ENCODE data around the gene APOBR.
"Not testable (repeated sequence)": the region's sequence is repeated elsewhere in the genome, so short reads cannot be mapped to it uniquely, and the experiment has no call there.

Gene APOBR

DNA sequence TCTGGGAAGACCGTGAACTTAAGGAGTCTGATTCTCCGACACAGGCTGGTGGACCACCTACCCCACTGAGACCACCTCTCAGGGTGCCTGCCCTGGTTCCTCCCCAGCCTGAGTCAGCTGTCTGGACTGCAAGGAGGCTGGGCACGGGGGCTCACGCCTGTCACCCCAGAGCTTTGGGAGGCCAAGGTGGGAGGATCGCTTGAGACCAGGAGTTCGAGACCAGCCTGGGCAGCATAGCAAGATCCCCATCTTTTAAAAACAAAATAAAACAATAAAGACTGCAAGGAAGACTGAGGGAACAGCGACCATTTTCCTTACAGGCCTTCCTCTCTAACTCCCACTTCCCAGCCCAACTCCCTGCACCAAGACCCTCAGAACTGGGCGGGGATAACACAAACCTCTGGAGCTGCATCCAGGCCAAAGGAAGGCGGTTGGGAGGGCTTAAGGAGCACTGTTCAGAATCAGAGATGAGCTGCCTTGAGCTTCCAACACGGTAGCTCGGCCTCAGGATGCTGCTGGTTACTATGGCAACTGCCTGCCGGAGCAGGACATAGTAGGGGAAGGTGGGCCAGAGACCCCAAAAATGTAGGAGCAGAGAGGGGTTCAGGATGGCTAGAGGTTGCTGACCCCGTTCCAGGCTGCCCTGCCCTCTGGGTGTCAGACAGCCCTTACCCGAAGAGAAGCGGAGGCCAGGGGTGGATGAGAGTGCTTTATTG, 4.4 kb downstream of the APOBR start:
- no peak for DNase-seq

- DNase-seq: no peak
Measured at GRCh38 chr16:28499854-28500253, 5.4 kb downstream of the APOBR start.

DNA sequence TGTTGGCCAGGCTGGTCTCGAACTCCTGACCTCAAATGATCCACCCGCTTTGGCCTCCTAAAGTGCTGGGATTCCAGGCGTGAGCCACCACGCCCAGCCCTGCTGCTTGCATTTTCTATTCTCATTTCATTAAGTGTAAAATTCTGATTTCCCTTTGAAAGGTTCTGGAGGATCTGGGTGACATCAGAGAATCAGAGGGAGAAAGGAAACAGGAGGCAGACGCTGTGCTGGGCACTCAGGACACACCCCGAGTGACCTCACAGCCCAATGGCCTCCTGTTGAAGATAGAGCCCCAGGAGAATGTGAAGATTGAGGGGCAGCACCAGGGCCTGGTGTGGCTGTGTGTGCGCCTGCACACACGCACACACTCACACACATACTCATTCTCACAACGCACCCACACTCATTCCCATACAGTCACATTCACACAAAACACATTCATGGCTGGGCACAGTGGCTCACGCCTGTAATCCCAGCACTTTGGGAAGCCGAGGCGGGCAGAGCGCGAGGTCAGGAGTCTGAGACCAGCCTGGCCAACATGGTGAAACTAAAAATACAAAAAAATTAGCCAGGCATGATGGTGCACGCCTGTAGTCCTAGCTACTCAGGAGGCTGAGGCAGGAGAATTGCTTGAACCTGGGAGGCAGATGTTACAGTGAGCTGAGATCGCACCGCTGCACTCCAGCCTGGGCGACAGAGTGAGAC, 6.2 kb downstream of the APOBR start:
- DNase-seq: not testable (repeated sequence)

DNA sequence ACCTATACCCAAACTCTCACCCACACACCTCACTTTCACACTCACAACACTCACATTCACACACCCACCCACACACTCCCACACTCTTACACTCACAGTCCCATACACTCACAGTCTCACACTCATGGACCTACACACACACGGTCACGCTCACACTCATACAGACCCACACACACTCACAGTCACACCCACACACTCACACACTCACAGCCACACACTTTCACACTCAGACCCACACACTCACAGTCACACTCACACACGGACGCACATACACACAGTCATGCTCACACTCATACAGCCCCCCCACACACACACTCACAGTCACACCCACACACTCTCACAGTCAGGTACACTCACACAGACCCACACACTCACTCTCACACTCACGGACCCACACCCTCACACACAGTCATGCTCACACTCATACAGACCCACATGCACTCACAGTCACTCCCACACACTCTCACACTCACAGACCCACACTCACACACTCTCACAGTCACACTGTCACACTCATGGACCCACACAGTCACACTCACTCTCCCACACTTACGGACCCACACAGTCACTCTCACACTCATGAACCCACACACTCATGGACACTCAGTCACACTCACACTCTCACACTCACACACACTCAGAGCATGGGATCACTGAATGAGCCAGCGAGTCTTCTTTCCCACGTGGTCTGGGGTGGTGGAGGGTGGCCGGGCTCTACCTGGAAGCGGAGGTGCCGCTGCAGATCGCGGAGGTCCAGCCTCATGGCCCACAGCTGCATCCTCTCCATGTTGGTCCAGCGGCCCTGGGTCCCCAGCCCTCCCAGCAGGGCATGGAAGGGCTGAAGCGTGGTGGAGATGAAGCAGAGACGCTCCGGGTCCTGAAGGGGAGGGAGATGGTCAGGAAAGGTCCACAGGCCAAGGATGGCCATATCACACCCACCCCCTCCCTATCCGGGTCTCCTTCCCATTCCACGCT, 7.1 kb downstream of the APOBR start:
- no peak for DNase-seq

- no peak for DNase-seq
Measured at GRCh38 chr16:28502290-28502689, 7.8 kb downstream of the APOBR start.

GRCh38 chr16:28503470-28504259, 9.2 kb downstream of the APOBR start:
- no peak for DNase-seq

DNA sequence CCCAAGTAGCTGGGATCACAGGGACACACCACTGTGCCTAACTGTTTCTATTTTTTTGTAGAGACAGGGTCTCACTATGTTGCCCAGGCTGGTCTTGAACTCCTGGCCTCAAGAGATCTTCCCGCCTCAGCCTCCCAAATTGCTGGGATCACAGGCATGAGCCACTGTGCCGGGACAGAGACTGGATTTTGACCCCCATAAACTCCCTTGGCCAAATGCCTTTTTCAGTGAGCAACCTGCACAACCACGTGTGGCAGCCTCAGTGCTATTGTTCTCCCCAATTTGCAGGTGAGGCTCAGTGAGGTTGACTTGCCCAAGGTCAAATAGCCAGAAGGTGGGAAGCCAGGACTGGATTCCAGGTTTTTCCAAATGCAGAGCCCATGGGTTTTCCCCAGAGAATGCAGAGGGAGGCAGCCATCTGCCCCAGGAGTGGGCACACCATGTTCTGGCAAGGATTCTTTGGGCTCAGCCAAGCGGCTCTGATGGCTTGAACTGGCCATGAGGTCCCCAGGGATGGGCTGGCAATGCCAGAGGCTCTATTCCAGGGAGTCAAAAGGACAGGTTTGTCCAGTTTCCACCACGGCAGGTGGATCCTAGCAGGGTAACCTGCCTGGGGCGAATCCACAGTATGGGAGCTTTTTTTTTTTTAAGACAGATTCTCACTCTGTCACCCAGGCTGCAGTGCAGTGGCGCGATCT, 10.4 kb downstream of the APOBR start:
- no peak for DNase-seq

- DNase-seq: no peak
Measured at GRCh38 chr16:28505489-28506137, 11.2 kb downstream of the APOBR start.

GRCh38 chr16:28511031-28511430, 16.6 kb downstream of the APOBR start:
- no peak for DNase-seq

DNA sequence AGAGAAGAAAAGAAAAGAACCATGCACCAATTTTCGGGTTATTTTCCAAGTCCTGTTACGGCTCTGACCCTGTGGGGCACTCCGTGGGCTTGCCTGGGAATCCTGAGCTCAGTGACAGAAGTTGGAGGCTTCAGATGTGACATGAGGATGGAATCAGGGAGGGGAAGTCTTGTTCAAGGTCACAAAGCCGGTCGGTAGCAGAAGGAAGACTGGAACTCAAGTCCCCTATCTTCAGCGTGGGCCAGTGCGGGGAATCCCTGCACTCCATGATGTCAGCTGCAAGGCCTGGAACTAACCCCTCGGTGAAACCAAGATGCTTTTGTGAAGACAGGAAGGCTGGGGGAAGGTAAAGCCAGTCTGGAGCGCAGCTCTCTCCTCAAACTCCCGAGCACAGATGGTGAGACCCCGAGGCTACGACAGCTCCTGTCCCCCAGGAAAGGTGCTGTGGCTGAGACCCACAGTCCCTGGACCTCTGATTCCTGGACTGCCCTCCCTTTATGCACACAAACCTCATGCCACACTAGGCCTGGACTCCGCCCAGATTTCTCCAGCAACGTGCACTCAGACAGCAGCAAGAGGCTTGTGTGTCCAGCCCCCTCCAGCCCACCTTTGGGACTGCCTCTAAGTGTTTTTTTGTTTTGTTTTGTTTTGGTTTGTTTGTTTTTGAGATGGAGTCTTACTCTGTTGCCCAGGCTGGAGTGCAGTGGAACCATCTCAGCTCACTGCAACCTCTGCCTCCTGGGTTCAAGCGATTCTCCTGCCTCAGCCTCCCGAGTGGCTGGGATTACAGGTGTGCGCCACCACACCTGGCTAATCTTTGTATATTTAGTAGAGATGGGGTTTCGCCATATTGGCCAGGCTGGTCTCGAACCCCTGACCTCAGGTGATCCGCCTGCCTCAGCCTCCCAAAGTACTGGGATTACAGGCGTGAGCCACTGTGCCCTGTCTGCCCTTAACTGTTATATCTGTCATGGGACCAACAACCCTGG, 17.7 kb downstream of the APOBR start:
- no peak for DNase-seq

DNA sequence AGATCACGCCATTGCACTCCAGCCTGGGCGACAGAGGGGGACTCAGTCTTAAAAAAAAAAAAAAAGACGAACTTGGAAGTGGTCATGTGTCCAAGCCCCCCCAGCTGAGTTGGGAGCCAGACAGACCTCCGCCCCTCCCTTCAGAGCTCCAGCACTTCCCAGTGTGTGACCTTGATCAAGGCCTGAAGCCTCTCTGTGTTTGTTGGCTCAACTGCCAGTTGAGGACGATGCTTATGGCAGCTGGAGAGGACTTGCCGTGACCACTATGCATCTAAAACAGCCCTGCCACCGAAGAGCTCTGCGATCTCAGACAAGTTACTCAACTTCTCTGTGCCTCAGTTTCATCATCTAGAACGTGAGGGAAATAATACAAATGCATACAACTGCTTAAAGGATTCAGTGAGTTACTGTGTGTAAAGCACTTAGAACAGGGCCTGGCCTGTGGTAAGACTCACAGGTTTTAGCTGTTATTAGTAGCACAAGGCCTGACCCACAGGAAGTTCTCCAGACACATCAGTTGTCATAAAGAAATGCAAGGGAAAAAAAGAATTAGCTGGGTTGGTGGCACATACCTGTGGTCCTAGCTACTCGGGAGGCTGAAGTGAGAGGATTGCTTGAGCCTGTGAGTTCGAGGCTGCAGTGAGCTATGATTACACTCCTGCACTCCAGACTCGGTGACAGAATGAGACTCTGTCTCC, 19.2 kb downstream of the APOBR start:
- no peak for DNase-seq

- DNase-seq: no peak
Measured at GRCh38 chr16:28514246-28514645, 19.8 kb downstream of the APOBR start.

GRCh38 chr16:28520672-28521071, 26.2 kb downstream of the APOBR start:
- DNase-seq: no peak

DNA sequence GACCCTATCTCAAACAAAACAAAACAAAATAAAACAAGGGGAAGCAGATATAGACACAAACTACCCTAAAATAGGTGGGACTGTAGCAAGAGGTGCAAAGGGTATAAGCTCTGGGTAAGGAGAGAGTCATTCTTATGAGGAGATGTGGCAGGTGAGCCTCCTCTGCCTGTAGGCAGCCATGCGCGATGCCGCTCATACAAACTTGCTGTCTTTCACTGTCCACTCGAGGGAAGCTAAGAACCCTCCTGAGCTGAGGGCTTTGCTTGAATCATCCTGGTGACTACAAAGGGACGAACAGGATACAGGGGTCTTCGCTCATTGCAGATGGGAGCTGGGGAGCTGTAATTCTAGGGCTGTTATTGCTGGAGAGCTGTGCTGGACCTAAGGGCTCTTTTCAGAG, 27.0 kb downstream of the APOBR start:
- no peak for DNase-seq

GRCh38 chr16:28522792-28523191, 28.3 kb downstream of the APOBR start:
- DNase-seq: no peak

GRCh38 chr16:28524681-28525171, 30.3 kb downstream of the APOBR start:
- DNase-seq: no peak

- DNase-seq: no peak
Measured at GRCh38 chr16:28526201-28527099, 32.0 kb downstream of the APOBR start.

Data from activated CD4-positive, CD25-positive, alpha-beta regulatory T cell treated with anti-CD3 and anti-CD28 coated beads, Interleukin-2, amount 50 U/mL, for 72 hours (primary cell).